ENCODE results near the gene ATPAF1.
"Not testable (repeated sequence)": the region's sequence is repeated elsewhere in the genome, so short reads cannot be mapped to it uniquely, and the experiment has no call there.

ATPAF1 gene, protein sequence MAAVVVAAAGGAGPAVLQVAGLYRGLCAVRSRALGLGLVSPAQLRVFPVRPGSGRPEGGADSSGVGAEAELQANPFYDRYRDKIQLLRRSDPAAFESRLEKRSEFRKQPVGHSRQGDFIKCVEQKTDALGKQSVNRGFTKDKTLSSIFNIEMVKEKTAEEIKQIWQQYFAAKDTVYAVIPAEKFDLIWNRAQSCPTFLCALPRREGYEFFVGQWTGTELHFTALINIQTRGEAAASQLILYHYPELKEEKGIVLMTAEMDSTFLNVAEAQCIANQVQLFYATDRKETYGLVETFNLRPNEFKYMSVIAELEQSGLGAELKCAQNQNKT

GRCh38 chr1:46667782-46668760 is at the start of gene ATPAF1:
ATPAF1 (minus strand) TSS chr1:46668364; CDS start chr1:46668322, 42 bp downstream.
- Mint-ChIP-seq H3K36me3 (ENCODE audit: low read depth) (peaks cover 5% of the 10 kb centered on the region), H3K27ac (peak within 1 kb of the TSS; percentile 71), H3K9me3 (no peaks in the 10 kb centered on the region), H3K27me3 (ENCODE audit: low read depth) (no peaks in the 10 kb centered on the region), H3K4me3 (peak within 1 kb of the TSS; percentile 66), H3K4me1 (ENCODE audit: low read depth) (peaks cover 15% of the 10 kb centered on the region)

GRCh38 chr1:46717654-46718053 is 49.5 kb upstream of the ATPAF1 start:
- peaks cover 21% of the 10 kb centered on the region for H3K36me3 Mint-ChIP-seq (ENCODE audit: low read depth)
- H3K4me3 Mint-ChIP-seq: peak overlapping the region; percentile 92
- H3K9me3 Mint-ChIP-seq: no peaks in the 10 kb centered on the region
- peak overlapping the region; percentile 92 for H3K27ac Mint-ChIP-seq
- peaks cover 35% of the 10 kb centered on the region for H3K4me1 Mint-ChIP-seq (ENCODE audit: low read depth)
- no peaks in the 10 kb centered on the region for H3K27me3 Mint-ChIP-seq (ENCODE audit: low read depth)

DNA sequence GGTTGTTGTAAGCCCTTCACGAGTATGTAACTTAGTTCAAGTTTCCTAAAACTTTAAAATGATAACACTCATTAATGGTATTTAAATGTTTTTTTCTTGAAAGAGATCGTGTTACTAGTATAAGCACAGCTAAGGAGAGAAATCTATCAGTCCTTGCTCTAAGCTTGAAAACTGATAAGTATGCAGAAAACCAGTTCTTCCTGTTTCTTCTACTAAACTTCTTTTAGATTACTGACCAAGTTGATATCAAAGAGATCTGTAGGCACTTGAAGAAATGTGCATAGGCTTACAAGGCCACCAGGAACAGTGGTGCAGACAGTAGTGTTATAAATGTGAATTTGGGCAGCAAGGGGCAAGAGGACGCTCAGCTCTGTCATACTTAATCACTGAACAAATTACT is 46.8 kb upstream of the ATPAF1 start:
- H3K27me3 Mint-ChIP-seq (ENCODE audit: low read depth): no peaks in the 10 kb centered on the region
- H3K27ac Mint-ChIP-seq: no peak overlapping the region
- H3K9me3 Mint-ChIP-seq: no peaks in the 10 kb centered on the region
- H3K36me3 Mint-ChIP-seq (ENCODE audit: low read depth): peaks cover 27% of the 10 kb centered on the region
- no peak overlapping the region for H3K4me3 Mint-ChIP-seq
- H3K4me1 Mint-ChIP-seq (ENCODE audit: low read depth): peaks cover 38% of the 10 kb centered on the region

DNA sequence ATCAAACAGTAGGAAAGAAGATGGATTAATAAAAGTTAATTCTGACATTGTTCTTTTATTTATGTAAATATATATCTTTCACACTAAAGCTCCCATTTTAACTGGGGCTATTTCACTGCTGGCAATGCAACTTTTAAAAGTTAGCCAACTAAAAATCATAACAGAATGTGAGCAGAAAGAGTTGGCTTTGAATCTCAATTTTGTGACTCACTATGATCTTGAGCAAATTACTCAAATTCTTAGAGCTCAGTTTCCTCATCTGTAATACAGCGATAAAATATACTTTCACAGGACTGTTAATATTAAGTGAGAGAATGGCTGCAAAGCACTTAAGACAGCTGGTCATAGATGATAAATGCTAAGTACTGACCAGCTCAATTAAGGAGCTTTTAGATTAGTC is 40.0 kb upstream of the ATPAF1 start:
- H3K27ac Mint-ChIP-seq: no peak overlapping the region
- peaks cover 2% of the 10 kb centered on the region for H3K4me1 Mint-ChIP-seq (ENCODE audit: low read depth)
- peaks cover 41% of the 10 kb centered on the region for H3K36me3 Mint-ChIP-seq (ENCODE audit: low read depth)
- H3K27me3 Mint-ChIP-seq (ENCODE audit: low read depth): no peaks in the 10 kb centered on the region
- H3K9me3 Mint-ChIP-seq: no peaks in the 10 kb centered on the region
- no peak overlapping the region for H3K4me3 Mint-ChIP-seq

DNA sequence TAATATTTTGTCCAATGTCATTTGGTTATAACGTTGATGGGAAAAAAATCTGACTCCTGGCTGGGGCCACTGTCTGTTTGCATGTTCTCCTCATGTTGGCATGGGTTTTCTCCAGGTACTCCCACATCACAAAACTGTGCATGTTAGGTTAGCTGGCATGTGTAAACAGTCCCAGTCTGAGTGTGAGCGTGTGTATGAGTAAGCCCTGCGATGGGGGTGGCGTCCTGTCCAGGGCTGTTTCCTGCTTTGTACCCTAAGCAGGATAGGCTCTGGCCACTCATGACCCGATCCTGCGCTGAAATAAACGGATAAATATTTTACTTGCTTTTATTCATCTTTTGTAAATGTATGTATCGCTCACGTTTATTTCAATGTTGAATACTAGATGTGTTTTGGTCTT is 37.2 kb upstream of the ATPAF1 start:
- Mint-ChIP-seq H3K27ac (no peak overlapping the region), H3K4me3 (no peak overlapping the region), H3K4me1 (ENCODE audit: low read depth) (peaks cover 4% of the 10 kb centered on the region), H3K9me3 (no peaks in the 10 kb centered on the region), H3K36me3 (ENCODE audit: low read depth) (peaks cover 46% of the 10 kb centered on the region), H3K27me3 (ENCODE audit: low read depth) (no peaks in the 10 kb centered on the region)

DNA sequence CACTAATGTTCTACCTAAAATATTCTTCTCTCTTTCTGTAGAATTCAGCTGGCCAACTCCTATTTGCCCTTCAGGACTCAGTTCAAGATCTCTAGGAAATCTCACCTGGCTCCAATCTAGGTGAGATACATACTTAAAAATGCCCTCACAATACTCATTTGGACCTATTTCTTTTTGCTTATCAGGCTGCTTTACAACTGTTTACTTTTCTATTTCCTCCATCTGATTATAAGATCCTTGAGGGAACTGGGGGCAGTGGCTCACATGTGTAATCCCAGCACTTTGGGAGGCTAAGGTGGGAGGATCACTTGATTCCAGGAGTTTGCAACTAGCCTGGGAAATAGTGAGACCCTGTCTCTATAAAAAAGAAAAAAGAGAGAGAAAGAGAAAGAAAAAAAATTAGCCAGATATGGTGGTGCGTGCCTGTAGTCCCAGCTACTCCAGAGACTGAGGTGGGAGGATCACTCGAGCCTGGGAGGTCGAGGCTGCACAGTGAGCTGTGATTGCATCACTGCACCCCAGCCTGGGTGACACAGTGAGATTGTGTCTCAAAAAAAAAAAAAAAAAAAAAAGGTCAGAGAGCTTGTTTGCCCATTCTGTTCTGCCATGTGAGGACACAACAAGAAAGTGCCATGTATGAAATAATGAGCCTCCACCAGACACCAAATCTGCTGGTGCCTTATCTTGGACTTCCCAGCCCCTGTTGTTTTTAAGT is 35.9 kb upstream of the ATPAF1 start:
- no peaks in the 10 kb centered on the region for H3K9me3 Mint-ChIP-seq
- no peaks in the 10 kb centered on the region for H3K27me3 Mint-ChIP-seq (ENCODE audit: low read depth)
- H3K4me1 Mint-ChIP-seq (ENCODE audit: low read depth): peaks cover 10% of the 10 kb centered on the region
- peaks cover 42% of the 10 kb centered on the region for H3K36me3 Mint-ChIP-seq (ENCODE audit: low read depth)
- H3K4me3 Mint-ChIP-seq: no peak overlapping the region
- H3K27ac Mint-ChIP-seq: no peak overlapping the region

GRCh38 chr1:46699666-46700065 is 31.5 kb upstream of the ATPAF1 start:
- no peak overlapping the region for H3K4me3 Mint-ChIP-seq
- H3K36me3 Mint-ChIP-seq (ENCODE audit: low read depth): peaks cover 46% of the 10 kb centered on the region
- no peaks in the 10 kb centered on the region for H3K27me3 Mint-ChIP-seq (ENCODE audit: low read depth)
- H3K9me3 Mint-ChIP-seq: peaks cover 7% of the 10 kb centered on the region
- H3K27ac Mint-ChIP-seq: no peak overlapping the region
- H3K4me1 Mint-ChIP-seq (ENCODE audit: low read depth): peaks cover 16% of the 10 kb centered on the region

DNA sequence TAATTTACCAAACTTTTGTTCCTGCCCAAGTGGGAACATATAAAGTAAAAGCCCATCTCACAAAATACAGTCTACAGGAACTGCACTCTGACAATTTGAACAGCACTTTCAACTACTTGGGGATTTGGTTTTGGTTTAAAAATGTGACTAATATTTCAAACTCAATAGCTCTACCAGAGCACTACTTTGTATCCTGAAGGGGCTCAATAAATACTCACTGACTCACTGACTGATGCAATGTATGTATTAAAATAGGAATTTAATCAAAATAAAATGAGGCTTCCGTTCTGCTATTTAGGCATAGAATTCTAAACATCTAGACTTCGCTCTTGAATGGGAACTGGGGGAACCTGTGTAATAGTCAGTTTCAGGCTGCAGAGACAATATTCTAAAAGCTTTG is 28.9 kb upstream of the ATPAF1 start:
- no peaks in the 10 kb centered on the region for H3K27me3 Mint-ChIP-seq (ENCODE audit: low read depth)
- no peak overlapping the region for H3K4me3 Mint-ChIP-seq
- peaks cover 44% of the 10 kb centered on the region for H3K36me3 Mint-ChIP-seq (ENCODE audit: low read depth)
- H3K4me1 Mint-ChIP-seq (ENCODE audit: low read depth): peaks cover 16% of the 10 kb centered on the region
- H3K9me3 Mint-ChIP-seq: peaks cover 7% of the 10 kb centered on the region
- no peak overlapping the region for H3K27ac Mint-ChIP-seq

GRCh38 chr1:46694676-46695075 is 26.5 kb upstream of the ATPAF1 start:
- not testable (repeated sequence) for H3K27ac Mint-ChIP-seq; H3K4me3 Mint-ChIP-seq; H3K9me3 Mint-ChIP-seq; H3K4me1 Mint-ChIP-seq (ENCODE audit: low read depth); H3K27me3 Mint-ChIP-seq (ENCODE audit: low read depth)
- H3K36me3 Mint-ChIP-seq (ENCODE audit: low read depth): peaks cover 50% of the 10 kb centered on the region

DNA sequence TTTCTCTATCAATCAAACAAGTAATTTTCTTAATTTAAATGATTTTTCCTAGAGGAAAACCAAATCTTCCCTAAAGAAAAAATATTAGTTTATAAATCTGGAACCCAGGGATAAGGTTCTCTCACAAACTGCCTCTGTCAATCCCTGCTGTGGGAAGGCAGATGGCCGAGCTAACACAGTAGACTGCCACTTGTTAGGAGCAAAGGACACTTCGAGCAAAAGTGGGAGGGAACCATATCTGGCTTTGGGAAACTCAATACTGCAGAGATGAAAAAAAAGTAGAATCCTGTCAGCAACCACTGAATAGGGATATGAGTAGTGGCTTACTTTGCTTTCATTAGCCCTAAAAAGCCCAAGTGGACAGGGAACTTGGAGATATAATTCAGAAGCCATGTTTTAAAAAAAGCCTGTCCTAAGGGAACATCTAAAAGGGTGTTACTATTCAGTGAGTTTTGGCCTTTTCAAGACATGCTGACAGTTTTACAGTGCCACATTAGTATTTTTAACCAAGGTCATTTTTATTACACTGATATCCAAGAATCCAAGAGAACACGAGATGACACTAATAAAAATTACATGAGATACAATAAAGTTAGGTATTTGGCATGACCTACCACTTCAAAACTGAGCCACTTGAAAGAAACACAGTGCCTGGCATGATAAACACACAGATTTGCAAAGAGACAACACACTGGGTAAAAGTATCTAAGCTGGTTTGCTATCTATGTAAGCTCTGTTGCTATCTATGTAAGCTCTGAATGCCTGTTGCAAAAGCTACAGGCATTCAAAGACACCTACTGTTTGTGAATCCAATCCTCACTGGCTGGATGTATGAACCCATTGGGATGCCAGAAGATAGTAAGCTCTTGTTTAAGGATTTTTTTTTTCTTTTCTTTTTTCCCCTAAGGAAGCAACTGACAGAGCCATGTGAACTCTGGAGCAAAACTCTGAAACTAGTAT is 24.9 kb upstream of the ATPAF1 start:
- H3K36me3 Mint-ChIP-seq (ENCODE audit: low read depth): peaks cover 52% of the 10 kb centered on the region
- peaks cover 7% of the 10 kb centered on the region for H3K9me3 Mint-ChIP-seq
- H3K4me3 Mint-ChIP-seq: no peak overlapping the region
- no peak overlapping the region for H3K27ac Mint-ChIP-seq
- peaks cover 9% of the 10 kb centered on the region for H3K4me1 Mint-ChIP-seq (ENCODE audit: low read depth)
- no peaks in the 10 kb centered on the region for H3K27me3 Mint-ChIP-seq (ENCODE audit: low read depth)

GRCh38 chr1:46691997-46692790 is 24.0 kb upstream of the ATPAF1 start:
- Mint-ChIP-seq H3K9me3 (peaks cover 7% of the 10 kb centered on the region), H3K27ac (no peak overlapping the region), H3K36me3 (ENCODE audit: low read depth) (peaks cover 54% of the 10 kb centered on the region), H3K27me3 (ENCODE audit: low read depth) (no peaks in the 10 kb centered on the region), H3K4me3 (no peak overlapping the region), H3K4me1 (ENCODE audit: low read depth) (peaks cover 12% of the 10 kb centered on the region)

GRCh38 chr1:46690931-46691421 is 22.8 kb upstream of the ATPAF1 start:
- Mint-ChIP-seq H3K36me3 (ENCODE audit: low read depth) (peaks cover 57% of the 10 kb centered on the region), H3K4me3 (no peak overlapping the region)

GRCh38 chr1:46689897-46690296 is 21.7 kb upstream of the ATPAF1 start:
- Mint-ChIP-seq H3K27me3 (ENCODE audit: low read depth) (no peaks in the 10 kb centered on the region), H3K4me3 (no peak overlapping the region), H3K36me3 (ENCODE audit: low read depth) (peaks cover 51% of the 10 kb centered on the region), H3K9me3 (no peaks in the 10 kb centered on the region), H3K4me1 (ENCODE audit: low read depth) (peaks cover 12% of the 10 kb centered on the region), H3K27ac (no peak overlapping the region)

More at GRCh38 chr1:46690931-46691421, 22.8 kb upstream of the ATPAF1 start:
- H3K27ac Mint-ChIP-seq: no peak overlapping the region
- H3K4me1 Mint-ChIP-seq (ENCODE audit: low read depth): peaks cover 12% of the 10 kb centered on the region
- H3K9me3 Mint-ChIP-seq: peaks cover 7% of the 10 kb centered on the region
- H3K27me3 Mint-ChIP-seq (ENCODE audit: low read depth): no peaks in the 10 kb centered on the region

Data from T-helper 1 cell treated with Interleukin-12 subunit alpha and Interleukin-12 subunit beta and Interleukin-4 antibody, amounts not matched to agents 30 μg/mL and 1 μg/mL, for 36 hours (primary cell).